Inflammatory macrophage treated with lipopolysaccharide for 4 hours (primary cell): ENCODE results near the gene GTF3C1.

ENCODE experiments used
- DNase-seq: peaks from one replicate; pipeline ENCODE4 v3.0.0-alpha.2; 2020

Gene GTF3C1

GRCh38 chr16:27421961-27422740, 127.6 kb downstream of the GTF3C1 start:
- DNase-seq, result no peak

- DNase-seq, result no peak
These were observed 132.6 kb downstream of the GTF3C1 start for GRCh38 chr16:27417047-27417671.

GRCh38 chr16:27414788-27415431, 134.8 kb downstream of the GTF3C1 start:
- DNase-seq, result peak; percentile 79

- DNase-seq, result peak; percentile 29
These were observed 135.8 kb downstream of the GTF3C1 start for GRCh38 chr16:27413956-27414355.

GRCh38 chr16:27410761-27411160, 139.0 kb downstream of the GTF3C1 start:
- peak; percentile 80 for DNase-seq
